ENCODE results near the gene LSM7.
"Not testable (repeated sequence)": the region's sequence is repeated elsewhere in the genome, so short reads cannot be mapped to it uniquely, and the experiment has no call there.

The LSM7 gene

DNA sequence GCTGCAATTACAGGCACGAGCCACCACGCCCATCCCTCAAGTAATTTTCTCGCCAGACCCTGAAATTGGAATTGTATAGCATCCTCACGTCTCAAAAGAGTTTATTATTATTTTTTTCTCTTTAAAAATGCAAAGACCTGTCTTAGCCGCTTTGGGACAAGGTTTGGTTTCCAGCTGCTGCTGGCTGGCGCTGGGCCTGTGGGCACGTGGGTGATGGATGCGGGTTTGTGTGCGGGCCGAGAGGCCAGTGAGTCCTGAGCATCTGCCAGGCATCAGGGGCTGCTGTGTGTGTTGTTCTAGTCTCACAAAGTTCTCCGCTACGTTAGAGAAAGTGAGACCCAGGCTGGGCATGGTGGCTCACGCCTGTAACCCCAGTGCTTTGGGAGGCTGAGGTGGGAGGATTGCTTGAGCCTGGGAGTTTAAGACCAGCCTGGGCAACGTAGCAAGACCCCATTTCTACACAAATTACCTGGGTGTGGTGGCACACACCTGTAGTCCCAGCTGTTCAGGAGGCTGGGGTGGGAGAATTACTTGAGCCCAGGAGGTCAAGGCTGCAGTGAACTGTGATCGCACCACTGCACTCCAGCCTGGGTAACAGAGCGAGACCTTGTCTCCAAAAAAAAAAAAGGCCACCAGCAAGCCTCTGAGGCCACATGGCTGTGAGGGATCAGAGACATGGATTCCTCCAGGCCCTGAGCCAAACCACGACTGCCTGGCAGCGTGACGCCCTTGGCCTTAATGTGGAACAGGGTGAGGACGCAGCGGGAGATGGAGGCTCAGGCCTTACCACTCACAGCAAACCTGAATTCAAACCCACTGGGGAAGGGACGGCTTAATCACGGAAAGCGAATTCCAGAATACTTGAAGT is 27.0 kb upstream of the LSM7 start:
- DNase-seq = no peak

DNA sequence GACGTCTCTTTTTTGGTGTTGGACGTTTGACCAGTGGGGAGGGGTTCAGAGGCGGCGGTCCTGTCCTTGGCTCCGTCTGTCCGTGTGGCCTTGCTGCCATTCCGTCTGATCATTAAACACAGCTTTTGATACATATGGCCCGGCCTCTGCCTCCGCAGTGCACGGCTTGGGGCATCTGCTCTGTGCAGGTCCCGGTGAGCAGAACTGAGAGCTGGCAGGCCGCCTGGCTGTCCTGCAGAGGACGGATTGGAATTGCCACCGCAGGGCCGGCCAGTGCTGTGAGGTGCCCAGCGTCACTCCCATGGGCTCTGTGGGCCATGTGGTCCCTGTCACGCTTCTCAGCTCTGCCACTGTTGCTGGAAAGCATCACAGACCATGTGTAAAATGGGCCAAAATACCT is 26.3 kb upstream of the LSM7 start:
- no peak for DNase-seq

DNA sequence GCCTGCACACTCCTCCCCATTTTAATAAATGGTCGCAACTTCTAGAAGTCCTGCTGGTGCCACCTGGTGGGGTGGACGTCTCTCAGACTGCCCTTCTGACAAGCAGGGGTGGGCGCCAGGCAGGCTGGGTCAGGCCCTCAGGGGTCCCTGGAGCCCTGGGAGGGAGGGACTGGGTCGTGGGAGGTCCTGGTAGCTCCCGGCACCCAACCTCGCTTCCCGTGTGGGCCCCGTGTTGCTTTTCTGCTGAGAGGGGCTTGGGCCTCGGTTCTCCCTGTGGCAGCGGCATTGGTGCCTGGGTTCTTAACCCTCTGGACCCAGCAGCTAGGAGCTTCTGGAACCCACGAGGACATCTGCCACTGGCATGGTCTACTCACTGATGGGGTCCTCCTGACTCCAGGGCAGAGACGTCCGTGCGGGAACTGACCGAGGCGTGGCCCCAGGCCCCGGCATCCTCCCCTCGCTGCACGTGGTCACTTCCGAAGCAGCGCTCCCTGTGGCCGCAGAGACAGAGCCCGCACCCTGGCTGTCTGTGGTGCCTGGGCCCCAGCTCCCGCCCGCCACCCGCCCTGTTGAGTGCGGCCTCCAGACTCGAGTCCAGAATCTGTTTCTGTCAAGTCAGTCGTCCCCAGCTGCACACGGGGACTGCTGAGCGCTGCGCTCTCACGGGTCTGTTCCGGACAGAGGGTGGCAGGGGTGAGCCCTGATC is 25.7 kb upstream of the LSM7 start:
- no peak for DNase-seq

DNA sequence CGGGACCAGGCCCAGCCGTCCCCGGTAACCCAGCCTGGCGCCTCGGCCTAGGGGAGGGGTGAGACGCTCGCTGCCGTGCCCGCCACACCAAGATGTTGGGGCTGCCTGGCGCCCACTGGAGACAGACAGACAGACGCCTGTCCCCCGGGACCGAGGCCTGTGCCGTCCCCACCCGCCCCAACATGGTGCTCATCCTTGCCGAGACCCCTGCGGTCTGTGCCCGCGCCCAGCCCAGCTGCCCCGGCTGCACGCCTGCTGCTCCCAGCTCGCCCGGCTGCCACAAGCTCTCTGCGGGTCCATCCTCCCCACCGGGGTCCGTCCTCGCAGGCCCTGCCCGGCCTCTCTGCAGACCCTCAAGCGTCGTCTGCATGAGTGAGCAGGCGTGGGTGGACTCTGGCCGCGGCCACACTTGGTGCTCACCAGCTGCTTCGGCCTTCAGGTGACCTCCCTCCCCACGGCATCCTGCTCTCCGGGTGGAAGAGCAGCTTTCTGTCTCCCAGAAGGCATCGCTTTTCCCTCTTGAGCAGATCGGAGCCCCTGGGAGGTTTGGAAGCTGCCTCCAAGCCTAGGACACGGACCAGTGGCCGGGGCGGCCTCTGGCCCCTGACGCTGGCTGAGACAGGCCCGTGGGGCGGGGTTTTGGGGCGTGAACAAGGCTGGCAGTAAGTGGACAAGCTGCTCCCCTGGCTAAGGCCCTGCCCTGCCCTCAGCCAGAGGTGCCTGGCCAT is 24.9 kb upstream of the LSM7 start:
- no peak for DNase-seq

DNA sequence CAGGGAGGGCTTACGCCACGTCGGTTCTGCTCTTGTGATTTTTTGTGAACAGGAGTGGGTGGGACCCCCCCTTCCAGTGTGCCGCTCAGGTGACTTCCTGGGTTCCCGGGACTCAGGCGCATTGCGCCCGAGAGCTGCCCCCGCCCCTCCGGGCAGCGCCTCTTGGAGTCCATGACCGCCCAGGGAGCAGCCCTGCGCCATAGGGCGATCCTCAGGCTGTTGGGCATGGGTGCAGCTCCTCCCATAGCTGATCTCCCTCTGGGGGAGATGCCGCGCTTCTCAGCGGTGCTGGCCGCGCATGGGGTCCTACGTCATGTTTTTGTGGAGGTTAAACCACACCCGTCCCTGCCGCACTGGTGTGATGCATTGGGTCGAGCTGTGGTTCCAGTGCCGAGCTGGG is 23.7 kb upstream of the LSM7 start:
- DNase-seq = no peak

DNA sequence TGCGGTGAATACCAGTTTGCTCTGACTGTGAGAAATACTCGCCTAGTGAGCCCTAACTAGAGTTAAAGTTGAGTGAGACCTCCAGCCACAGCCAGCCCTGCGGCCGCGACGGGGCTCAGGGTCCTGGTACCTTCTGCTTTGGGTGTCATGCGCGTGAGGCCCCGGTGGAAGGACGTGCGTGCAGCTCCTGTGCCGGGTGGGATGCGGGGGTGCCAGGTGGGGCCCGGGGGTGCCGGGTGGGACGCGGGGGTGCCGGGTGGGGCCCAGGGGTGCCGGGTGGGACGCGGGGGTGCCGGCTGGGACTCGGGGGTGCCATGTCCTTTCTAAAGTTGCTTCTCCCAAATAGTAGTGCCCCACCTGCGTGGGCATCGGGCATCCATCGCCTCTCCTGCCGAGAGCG is 23.2 kb upstream of the LSM7 start:
- DNase-seq = no peak

DNA sequence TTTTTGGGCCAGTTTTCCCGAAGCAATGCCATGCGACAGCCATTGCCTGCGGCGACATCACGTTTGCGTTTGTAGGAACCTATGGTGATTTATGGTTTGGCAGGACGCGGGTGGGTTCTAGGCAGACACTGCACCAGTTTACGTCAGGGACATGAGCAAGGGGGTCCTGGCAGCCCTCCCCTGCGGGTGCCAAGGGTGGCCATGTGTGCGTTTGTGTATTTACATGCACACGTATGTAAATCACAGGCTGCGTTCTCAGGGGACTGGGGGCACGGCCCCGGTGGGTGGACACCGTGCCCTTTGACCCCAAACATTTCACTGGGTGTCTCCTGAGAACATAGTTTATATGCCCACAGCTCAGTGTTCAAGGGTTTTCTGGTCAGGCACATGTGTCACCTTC is 22.3 kb upstream of the LSM7 start:
- DNase-seq = no peak

DNA sequence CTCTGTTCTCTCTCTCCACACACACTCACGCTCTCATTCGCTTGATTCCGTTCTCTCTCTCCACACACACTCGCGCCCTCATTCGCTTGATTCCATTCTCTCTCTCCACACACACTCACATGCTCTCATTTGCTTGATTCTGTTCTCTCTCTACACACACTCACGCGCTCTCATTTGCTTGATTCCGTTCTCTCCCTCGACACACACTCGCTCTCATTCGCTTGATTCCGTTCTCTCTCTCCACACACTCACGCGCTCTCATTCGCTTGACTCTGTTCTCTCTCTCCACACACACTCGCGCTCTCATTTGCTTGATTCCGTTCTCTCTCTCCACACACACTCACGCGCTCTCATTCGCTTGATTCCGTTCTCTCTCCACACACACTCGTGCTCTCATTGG is 21.4 kb upstream of the LSM7 start:
- DNase-seq = not testable (repeated sequence)

DNA sequence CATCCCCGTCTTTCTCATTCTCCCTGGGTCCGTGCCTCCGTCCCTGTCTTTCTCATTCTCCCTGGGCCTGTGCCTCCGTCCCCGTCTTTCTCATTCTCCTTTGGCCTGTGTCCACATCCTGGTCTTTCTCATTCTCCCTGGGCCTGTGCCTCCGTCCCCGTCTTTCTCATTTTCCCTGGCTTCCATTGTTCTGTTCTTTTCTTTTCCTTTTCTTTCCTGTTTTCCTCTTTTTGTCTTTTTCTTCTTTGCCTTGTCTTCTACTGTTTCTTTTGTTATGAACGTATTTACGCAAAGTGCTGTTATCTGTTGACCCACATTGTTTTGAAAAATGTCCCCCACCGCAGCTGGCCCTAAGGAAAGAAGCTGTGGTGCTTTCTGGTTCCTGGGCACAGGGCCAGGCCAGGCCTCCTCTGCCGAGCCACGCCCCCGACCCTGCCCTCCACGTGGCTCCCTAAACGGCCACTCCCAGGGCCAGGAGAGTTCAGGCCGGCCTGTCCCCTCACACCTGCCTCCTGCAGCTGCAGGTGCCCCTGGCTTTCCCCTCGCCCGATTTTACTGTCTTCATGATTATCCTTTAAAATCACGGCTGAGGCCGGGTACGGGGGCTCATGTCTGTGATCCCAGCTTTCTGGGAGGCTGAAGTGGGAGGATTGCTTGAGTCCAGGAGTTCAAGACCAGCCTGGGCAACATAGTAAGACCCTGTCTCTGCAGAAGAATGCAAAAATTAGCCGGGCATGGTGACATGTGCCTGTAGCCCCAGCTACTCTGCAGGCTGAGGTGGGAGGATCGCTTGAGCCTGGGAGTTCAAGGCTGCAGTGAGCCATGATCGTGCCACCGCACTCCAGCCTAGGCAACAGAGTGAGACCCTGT is 17.6 kb upstream of the LSM7 start:
- no peak for DNase-seq

DNA sequence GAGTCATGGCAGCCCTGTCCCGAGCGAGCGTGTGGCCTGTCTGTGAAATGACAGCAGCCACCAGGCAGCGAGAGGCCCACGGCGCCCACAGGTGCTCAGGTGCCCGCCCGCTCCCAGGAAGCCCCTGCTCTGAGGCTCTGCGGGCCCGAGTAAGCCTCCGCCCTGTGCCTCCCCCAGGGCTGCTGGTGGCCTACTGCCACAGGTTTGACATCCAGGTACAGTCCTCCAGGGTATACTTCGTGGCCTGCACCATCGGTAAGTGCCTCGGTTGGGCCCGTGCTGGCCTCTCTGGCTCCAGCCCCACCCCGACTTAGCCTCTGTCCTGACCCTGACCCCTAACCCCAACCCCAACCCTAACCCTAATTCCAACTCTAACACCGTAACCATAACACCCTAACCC is 16.7 kb upstream of the LSM7 start:
- DNase-seq = no peak

DNA sequence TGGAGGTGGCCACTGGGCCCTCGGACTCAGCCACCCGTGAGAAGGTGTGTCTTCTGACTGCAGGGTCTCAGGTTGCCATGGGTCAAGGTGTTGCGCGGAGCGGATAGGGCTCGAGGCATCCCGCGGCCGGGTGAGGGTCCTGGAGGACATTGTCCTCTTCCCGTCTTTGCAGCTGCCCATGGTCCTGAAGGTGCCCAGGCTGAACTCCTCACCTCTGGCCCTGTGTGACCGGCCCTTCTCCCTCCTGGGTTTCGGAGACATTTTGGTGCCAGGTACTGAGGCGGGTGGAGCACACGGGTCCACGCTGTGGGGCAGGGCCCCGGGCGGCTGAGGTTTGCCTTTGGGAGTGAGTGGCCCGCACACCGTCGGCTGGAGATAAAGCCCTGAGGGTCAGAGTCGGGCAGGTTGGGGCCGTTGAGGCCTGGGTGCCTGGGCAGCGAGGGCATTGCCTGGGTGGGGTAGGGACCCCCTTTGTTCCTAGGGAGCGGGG is 16.0 kb upstream of the LSM7 start:
- DNase-seq = no peak

DNA sequence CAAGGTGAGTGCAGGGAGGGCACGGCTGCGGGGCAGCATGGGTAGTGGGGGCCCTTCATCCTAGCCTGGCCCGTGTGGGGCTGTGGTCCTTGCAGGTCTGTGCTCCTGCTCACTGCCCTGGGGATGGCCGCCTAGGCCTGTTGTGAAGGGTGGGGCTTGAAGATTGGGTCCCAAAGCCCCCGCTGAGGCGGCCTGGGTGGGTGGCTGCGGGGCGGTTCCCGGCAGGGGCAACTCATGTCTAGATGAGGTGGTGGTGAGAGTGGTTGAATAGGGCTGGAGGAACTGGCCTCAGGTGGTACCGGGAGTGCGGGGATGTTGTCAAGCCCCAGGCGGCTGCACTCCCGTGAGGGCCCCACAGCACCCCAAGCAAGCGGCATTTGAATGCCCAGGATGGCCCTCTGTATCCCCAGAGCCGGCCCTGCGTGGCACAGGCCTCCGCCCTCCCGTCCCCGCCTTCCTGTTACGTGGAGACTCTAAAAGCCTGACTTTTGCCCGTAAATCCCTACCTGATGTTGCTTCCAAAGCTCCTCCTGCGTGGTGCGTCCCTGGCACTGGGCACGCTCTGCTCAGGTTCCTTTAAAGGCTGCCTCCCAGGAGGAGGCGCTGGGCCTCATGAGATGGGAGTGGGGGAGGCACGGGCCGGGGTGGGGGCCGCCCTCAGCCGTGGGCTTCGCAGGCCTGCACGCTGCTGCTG is 15.1 kb upstream of the LSM7 start:
- DNase-seq = no peak

DNA sequence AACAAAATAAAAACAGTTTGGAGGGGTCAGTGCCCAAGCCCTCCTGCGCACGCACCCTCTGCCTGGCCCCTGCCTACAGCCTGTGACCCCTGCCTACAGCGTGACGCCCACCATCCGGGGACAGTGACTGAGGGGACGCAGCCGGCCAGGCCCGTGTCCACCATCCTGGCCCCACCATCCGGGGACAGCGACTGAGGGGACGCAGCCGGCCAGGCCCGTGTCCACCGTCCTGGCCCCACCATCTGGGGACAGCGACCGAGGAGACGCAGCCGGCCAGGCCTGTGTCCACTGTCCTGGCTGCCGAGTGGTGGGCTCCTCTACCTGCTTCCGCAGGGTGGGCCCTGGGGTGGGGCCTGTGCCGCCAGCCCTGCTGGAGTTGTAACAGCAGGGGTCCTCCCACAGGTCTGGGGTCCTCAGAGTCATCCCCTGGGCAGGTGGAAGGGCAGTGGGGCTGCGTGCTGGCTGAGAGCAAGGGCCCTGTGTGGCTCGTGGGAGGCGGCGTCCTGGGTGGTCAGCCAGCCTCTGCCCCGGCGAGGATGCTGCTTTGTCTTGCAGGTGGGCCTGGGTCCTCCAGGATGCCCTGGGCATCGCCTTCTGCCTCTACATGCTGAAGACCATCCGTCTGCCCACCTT is 14.4 kb upstream of the LSM7 start:
- DNase-seq = no peak

DNA sequence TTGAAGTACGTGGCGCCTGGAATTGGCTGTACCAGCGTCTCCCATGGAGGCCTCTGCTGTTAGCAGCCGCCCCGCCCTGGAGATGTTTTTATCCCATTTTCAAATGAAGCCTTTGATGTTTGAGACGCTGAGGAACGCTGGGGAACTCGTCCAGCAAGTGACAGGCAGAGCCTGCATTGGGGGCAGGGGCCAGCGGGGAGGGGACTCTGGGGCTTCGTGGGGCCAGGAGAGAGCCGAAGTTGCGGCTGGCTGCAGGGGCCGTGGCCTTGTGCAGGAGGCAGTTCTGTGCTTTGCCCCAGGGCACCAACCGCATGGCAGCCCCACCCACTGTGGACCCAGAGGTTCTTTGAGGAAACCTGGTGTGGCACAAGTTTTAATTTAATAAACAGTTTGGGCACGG is 13.6 kb upstream of the LSM7 start:
- no peak for DNase-seq

DNA sequence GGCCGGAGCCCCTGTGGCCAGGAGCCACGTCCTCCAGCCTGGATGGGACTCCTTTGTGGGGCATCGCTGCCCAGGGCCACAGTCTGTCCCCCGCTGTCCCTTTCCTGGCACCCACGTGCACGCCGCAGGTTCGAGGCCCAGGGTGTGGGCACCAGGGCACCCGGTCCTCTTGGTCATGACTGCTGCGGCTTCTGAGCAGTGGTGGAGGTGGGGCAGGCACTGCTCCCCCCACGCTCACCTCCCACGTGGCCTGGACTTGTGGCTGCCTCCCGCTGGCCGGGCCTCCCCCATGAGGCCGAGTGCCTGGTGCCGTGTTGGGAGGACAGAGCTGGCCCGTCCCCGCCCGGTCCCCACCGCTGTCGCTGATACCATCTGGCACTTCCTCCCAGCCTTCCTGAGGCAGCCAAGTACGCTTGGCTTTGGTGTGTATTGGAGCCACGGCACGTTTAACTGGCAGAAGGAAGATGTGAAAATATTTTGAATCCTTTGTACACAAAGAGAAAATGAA is 12.9 kb upstream of the LSM7 start:
- DNase-seq = no peak

DNA sequence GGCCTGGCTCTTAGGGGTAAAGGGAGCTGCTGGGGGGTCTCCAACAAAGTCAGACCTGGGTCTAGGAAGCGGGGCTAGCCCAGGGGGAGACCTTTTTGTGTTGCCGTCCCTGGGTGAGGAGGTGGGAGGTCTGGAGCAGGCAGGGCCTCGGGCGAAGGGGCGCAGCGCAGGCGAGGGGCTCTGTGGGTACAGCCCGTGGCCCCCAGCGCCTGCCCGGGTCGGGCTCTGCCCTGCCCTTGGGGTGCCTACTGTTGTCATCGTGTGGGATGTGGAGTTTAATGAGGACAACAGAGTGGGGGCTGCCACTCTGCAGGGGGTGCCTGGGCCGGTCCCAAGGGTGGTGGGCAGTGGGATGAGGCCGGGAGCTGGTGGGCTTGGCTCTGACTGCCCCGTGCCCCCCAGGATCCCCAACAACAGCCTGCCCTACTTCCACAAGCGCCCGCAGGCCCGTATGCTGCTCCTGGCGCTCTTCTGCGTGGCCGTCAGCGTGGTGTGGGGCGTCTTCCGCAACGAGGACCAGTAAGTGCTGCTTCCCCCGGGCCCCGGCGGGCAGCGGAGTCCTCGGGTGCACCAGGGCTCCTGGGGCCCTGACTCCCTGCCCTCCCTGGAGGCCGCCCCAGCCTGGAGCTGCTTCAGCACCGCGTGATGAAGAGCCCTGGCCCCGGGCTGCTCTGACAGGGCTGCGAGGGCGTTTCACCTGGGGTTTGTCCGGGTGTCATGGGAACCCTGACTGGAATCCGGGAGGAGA is 12.3 kb upstream of the LSM7 start:
- no peak for DNase-seq

DNA sequence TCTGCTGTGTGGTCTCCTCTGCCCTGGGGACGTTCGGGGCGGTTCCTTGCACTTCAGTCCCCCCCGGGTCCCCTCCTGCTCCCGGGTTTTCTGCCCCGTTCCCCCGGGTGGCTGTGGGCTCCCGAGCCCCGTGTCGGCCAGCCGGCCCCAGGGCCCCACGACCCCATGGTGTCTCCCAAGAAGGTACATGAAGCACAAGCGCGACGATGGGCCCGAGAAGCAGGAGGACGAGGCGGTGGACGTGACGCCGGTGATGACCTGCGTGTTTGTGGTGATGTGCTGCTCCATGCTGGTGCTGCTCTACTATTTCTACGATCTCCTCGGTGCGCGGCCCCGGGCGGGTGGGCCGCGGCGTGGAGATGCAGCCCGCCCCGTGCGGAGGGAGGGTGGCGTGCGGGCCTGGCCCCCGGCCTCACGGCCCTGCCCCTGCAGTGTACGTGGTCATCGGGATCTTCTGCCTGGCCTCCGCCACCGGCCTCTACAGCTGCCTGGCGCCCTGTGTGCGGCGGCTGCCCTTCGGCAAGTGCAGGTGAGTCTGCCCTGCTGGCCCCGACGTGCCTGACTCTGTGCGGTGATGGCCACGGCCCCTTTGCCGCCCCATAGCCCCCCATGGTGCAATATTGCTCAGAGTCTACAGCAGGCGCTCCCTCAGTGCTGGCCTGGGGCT is 11.4 kb upstream of the LSM7 start:
- DNase-seq = no peak

DNA sequence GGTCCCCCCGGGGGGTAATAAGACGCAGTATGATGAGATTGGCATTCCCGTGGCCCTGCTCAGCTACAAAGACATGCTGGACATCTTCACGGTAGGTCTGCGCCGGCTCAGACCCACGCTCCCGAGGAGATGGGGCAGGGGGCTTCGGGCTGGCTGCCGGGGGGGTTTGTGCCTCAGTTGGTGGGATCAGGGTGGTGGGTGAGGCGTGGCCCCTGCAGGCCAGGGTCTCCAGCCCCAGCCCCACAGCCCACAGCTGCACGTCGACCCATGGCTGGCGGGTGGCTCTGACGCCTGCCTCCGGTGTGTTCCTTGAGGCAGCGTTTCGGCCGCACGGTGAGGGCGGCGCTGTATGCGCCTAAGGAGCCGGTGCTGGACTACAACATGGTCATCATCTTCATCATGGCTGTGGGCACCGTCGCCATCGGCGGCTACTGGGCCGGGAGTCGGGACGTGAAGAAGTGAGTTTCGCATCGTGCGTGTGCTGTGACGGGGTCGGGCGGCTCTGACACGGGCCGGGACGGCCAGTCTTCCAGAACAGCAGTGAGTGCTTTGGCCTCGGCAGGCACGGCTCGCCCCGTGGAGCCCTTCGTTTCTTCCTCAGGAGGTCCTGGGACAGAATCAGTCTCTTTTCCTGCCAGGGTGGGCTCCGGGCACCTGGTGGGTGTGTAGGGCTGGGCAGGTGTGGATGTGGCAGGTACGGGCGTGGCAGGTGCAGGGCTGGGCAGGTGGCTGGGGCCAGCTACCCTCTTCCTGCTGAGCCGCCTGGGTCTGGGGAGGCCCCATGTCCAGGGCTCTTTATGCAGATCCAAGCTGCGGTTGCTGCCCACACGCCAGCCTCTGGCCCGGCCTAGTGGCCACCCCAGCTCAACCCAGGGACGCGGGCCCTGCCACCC is 10.6 kb upstream of the LSM7 start:
- DNase-seq = no peak

Measured in CD4-positive, alpha-beta T cell treated with Interleukin-6 for 4 hours (primary cell).